DMS79 treated with DMSO at 0.1 percent for 48 hours (cell line): Measurements from ENCODE around the gene USP2.
"Not testable (repeated sequence)": the region's sequence is repeated elsewhere in the genome, so short reads cannot be mapped to it uniquely, and the experiment has no call there.

ENCODE experiments used
- DNase-seq: peaks from one replicate; lab custom pipeline; 2025; lab: John Stamatoyannopoulos, UW

USP2 gene

GRCh38 chr11:119414321-119414720, 32.8 kb upstream of the USP2 start:
- DNase-seq: no peak

- DNase-seq: no peak
These were observed 30.6 kb upstream of the USP2 start for GRCh38 chr11:119412072-119412471.

DNA sequence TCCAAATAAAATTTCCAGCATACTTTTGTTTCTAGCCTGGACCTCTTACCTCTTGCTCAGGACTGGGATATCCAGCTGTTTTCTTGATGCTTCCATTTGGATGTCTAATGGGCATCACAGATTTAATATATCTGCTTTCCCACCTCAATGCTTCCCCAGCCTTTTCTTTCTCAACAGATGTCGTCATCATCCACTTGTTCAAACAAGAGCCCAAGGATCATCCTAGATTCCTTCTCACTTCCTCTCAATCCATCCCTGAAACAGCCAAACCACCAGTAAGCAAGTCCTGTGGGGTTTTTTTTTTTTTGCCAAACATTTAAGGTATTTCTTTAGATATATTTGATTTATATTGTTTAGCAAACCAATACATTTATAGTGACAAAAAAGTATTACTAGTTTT, 29.0 kb upstream of the USP2 start:
- no peak for DNase-seq

DNA sequence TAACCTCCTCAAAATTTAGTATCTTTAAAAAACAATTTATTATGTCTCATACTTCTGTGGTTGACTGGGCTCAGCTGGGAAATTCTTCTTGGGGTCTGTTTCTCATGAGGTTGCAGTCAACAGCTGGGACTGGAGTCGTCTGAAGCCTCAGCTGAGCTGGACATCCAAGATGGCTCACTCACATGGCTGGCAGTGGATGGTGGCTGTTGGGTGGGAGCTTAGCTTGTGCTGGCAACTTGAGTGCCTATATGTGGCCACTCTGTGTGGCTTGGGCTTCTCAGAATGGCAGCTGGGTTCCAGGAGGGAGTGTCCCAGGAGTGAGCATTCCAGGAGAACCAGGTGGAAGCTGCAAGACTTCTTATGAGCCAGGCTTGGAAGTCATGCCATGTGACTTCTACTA, 28.2 kb upstream of the USP2 start:
- no peak for DNase-seq

DNA sequence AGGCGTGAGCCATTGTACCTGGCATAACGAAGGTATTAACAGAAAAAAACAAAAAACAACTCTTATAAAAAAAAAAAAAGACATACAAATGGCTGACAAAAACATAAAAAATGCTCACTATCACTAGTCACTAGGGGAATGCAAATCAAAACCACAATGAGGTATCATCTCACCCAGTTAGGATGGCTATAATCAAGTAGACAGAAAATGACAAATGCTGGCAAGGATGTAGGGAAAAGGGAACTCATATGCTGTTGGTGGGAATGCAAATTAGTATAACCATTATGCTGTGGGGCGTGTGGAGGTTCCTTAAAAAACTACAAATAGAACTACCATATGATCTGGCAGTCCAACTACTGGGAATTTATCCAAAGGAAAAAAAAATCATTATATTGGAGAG, 24.5 kb upstream of the USP2 start:
- DNase-seq: no peak

DNA sequence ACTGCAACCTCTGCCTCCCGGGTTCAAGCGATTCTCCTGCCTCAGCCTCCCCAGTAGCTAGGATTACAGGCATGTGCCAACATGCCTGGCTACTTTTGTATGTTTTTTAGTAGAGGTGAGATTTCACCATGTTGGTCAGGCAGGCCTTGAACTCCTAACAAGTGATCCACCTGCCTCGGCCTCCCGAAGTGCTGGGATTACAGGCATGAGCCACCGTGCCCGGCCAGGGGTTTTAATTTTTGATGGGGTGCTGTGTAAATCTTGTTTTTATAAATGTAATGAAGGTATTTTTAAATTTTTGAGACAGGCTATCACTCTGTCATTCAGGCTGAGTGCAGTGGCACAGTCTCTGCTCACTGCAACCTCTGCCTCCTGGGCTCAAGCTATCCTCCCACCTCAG, 24.0 kb upstream of the USP2 start:
- not testable (repeated sequence) for DNase-seq

DNA sequence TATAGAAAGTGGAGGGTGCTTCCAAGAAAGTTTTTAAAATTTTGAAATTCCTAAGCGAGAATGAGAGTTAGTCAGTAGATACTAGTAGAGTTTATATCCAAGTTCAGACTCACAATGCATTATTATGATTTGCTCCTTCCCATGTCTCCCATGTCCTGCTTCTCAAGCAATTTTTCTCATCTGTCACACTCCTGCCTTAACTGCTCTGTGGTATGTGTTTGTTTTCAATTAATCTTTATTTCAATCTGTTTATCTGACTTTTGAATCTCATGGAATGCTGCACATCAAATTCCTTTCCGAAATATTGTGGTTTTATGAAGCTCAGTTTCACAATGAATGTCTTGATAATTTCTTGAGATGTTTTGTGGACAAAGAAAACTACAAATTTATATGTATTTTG, 23.4 kb upstream of the USP2 start:
- DNase-seq: no peak

- no peak for DNase-seq
These were observed 21.5 kb upstream of the USP2 start for GRCh38 chr11:119403021-119403420.

DNA sequence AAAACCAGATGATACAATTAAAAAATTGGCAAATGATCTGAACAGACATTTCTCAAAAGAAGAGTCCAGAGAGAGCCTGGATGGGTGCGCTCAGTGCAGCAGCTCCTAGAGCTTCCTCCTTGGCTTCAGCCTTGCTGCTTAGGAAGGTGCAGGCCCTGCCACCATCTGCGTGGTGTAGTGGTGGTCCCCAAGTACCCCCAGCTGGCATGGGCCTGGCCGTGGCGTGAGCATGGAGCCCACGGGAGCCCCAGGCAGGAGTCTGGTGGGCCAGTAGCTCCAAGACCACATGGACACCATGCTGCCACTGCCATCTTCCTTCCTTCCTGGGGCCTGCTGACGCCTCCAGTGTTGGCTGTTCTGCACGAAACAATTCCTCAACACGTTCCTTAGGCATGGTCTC, 21.0 kb upstream of the USP2 start:
- DNase-seq: no peak

DNA sequence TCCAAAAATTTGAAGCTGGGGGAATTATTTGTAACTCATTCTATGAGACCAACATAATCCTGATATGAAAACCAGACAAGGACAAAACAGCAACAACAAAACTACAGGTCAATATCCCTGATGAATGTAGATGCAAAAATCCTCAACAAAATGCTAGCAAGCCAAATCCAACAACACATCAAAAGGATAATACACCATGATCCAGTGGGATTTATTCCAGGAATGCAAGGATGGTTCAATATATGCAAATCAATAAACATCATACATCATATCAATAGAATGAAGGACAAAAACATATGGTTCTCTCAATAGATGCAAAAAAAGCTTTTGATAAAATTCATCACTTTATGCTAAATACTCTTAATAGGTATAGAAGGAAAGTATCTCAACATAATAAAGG, 19.4 kb upstream of the USP2 start:
- DNase-seq: no peak

- DNase-seq: no peak
These were observed 16.2 kb upstream of the USP2 start for GRCh38 chr11:119397740-119398139.

DNA sequence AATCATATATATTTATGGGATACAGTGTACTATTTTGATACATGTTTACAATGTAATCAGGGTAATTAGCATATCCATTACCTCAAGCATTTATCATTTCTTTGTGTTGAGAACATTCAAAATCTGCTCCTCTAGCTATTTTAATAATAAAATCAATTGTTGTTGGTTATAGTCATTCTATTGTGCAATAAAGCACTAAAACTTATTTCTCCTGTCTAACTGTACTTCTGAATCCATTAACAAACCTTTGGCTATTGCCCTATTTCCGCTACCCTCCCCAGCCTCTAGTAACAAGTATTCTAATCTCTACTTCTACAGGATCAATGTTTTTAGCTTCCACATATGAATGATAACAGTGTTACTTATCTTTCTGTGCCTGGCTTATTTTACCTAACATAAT, 15.3 kb upstream of the USP2 start:
- no peak for DNase-seq

GRCh38 chr11:119391275-119391674, 9.8 kb upstream of the USP2 start:
- no peak for DNase-seq

DNA sequence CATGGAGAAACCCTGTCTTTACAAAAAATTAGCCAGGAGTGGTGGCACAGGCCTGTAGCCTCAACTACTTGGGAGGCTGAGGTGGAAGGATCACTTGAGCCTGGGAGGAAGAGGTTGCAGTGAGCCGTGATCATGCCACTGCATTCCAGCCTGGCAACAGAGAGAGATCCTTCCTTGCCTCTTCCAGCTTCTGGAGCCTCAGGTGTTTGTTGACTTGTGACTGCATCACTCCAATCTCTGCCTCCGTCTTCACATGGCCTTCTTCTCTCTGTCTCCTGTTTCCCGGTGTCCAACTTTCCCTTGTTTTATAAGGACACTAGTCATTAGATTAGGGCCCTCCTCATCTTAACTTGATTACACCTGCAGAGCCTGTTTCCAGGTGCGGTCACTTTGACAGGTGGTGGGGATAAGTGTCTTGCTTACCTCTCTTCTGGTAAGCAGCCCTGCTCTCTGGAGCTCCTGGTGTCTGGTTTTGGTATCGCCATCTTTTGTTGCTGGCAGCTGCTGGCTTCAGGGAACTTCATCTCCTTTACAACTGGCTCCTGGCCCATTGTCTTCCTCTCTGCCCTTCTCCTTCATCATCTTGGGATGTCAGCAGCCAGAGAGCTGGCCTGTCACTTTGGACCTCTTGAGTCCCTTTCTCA, 8.2 kb upstream of the USP2 start:
- DNase-seq: peak; percentile 34

GRCh38 chr11:119388103-119388502, 6.6 kb upstream of the USP2 start:
- DNase-seq: no peak

DNA sequence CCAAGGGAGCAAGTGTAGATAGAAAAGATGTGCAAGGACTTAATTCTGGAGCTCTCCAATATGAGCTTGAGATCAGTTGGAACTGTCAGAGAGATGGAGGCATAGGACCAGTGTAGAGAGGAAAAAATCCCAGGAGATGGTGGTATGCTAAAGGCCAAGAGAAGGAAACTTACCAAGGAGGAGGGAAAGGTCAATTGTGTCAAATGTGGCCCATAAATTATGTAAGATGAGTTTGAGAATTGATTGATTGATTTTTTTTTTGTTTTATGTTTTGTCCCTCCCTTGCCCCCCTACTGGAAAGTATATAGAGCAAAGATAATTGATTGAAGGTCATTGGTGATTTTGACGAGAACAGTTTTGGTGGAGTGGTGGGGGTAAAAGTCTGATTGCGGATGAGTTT, 2.8 kb upstream of the USP2 start:
- no peak for DNase-seq

- not testable (repeated sequence) for DNase-seq
These were observed 1.0 kb upstream of the USP2 start for GRCh38 chr11:119382513-119382912.

DNA sequence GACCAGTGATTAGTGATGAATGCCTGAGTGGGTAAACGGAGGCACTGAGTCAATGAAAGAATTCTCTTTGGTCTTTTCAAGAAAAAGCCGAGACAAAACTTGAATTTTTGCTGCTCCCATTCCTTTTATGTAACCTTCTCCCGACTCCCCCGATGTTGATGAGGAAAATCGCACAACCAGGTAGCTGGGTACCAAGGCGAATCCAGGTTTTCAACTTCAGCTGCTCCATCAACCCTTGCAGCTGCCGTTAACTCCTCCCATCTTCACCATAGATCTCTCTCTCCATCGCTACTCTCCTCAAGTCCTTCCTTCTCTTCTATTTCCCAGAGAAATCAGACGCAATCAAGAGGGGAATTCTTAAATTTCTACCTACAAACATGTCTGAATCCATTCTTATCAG, 611 bp upstream of the USP2 start:
- DNase-seq: no peak

DNA sequence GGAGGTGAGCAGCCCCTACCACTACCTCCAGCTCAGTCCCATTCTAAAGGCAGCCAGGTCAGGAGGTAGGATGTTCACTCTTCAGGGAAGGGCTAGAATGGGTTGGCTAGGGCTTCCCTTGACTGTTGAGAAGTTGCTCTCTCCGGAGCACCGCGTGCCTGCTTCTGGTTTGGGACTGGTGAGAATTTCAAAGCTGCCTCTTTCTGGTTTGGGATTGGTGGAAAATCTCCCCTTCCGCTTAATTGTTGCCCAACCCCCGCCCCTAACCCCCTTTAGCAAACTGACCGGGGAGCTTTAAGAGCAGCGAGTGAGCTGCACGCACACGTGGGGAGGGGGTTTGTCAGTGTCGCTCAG, 686 bp downstream of the USP2 start:
- DNase-seq: peak; percentile 59

DNA sequence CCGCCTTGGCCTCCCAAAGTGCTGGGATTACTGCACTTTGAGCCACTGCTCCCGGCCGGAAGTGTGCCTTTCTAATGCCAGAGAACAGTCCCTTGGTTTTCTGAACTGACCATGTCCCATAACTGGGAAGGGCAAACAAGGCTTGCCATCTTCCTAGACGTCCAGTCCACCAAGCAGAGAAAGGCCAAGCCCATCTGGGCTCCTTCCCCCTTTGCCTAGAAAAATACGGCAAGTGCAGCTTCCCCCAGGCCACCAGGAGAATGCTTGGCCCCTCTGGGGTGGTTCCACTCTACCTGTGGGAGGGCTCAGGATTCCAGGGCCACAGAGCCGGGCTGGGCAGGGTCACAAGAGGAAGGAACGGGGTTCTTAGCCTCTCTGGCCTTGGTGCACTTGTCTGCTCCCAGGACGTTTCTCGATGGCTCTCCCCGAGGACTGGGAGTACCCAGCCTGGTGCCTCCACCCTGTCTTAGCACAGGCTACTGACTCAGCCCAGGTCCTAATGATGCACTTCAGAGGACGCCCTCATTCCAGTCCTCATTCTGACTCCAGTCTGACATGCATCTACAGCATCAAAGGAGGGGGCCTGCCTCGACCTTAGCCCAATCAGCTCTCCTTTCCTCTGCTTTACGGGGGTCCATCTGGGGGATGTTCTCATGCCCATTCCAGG, 1.2 kb downstream of the USP2 start:
- no peak for DNase-seq

GRCh38 chr11:119378851-119379465, 2.5 kb downstream of the USP2 start:
- no peak for DNase-seq

GRCh38 chr11:119377961-119378667, 3.4 kb downstream of the USP2 start:
- DNase-seq: no peak
